ENCODE data around the gene FMNL2. TPM values are rescaled to one million over a fixed set of nuclear protein-coding genes. Genes with fewer than 3 reads are reported as not detected.

The FMNL2 gene
- total RNA-seq, 1 donor from 2014 or later = 34.3 TPM

GRCh38 chr2:152445375-152445774, 110.4 kb downstream of the FMNL2 start:
- Histone ChIP-seq H2AFZ (ENCODE audit: low read depth, low read length) (no peak overlapping the region), H3K4me1 (ENCODE audit: insufficient read depth, low read length) (peaks cover 17% of the 10 kb centered on the region), H3K36me3 (ENCODE audit: insufficient read depth, low read length) (no peaks in the 10 kb centered on the region), H4K20me1 (ENCODE audit: insufficient read depth, low read length) (no peaks in the 10 kb centered on the region), H3K4me3 (ENCODE audit: insufficient read depth, low read depth, low read length) (no peak overlapping the region), H3K9ac (ENCODE audit: low read length) (no peak overlapping the region), H3K9me3 (ENCODE audit: insufficient read depth, low read depth, low read length) (no peaks in the 10 kb centered on the region), H3K79me2 (ENCODE audit: insufficient read depth, low read length) (peaks cover 41% of the 10 kb centered on the region), H3K27ac (ENCODE audit: low read depth, low read length) (peak overlapping the region; percentile 67), H3K27me3 (ENCODE audit: insufficient read depth, low read length) (no peaks in the 10 kb centered on the region), H3K4me2 (ENCODE audit: low read length) (peak overlapping the region; percentile 40)
- no peaks in the 10 kb centered on the region for H3K27me3 Mint-ChIP-seq (ENCODE audit: low read depth, unreplicated experiment)
- no peak overlapping the region for H3K27ac Mint-ChIP-seq (ENCODE audit: unreplicated experiment)
- H3K4me1 Mint-ChIP-seq (ENCODE audit: low read depth, unreplicated experiment) = peaks cover 56% of the 10 kb centered on the region
- H3K4me3 Mint-ChIP-seq (ENCODE audit: unreplicated experiment) = no peak overlapping the region
- H3K36me3 Mint-ChIP-seq (ENCODE audit: low read depth, unreplicated experiment) = no peaks in the 10 kb centered on the region
- TF ChIP-seq CTCF (IDR thresholded peaks at IDR 0.05; ENCODE audit: insufficient read depth, low read depth, low read length) (no peak), EZH2 (IDR thresholded peaks at IDR 0.05; ENCODE audit: insufficient read depth, low read length) (no peak)
- FAIRE-seq (no peak), DNase-seq (ENCODE audit: low read depth) (no peak)
- peaks cover 2% of the 10 kb centered on the region for H3K9me3 Mint-ChIP-seq (ENCODE audit: unreplicated experiment)

- peaks cover 17% of the 10 kb centered on the region for H3K4me1 ChIP-seq (ENCODE audit: insufficient read depth, low read length)
- no peak overlapping the region for H3K9ac ChIP-seq (ENCODE audit: low read length)
- H3K4me3 ChIP-seq (ENCODE audit: insufficient read depth, low read depth, low read length) = no peak overlapping the region
- H4K20me1 ChIP-seq (ENCODE audit: insufficient read depth, low read length) = no peaks in the 10 kb centered on the region
- no peaks in the 10 kb centered on the region for H3K27me3 ChIP-seq (ENCODE audit: insufficient read depth, low read length)
- Mint-ChIP-seq H3K4me3 (ENCODE audit: unreplicated experiment) (no peak overlapping the region), H3K36me3 (ENCODE audit: low read depth, unreplicated experiment) (no peaks in the 10 kb centered on the region), H3K4me1 (ENCODE audit: low read depth, unreplicated experiment) (peaks cover 58% of the 10 kb centered on the region), H3K9me3 (ENCODE audit: unreplicated experiment) (peaks cover 2% of the 10 kb centered on the region), H3K27ac (ENCODE audit: unreplicated experiment) (peak overlapping the region; percentile 59), H3K27me3 (ENCODE audit: low read depth, unreplicated experiment) (no peaks in the 10 kb centered on the region)
- DNase-seq (ENCODE audit: low read depth) = peak; percentile 95
- peak overlapping the region; percentile 40 for H3K4me2 ChIP-seq (ENCODE audit: low read length)
- no peak overlapping the region for H2AFZ ChIP-seq (ENCODE audit: low read depth, low read length)
- H3K36me3 ChIP-seq (ENCODE audit: insufficient read depth, low read length) = no peaks in the 10 kb centered on the region
- peak overlapping the region; percentile 67 for H3K27ac ChIP-seq (ENCODE audit: low read depth, low read length)
- FAIRE-seq = peak; percentile 84
- TF ChIP-seq EZH2 (IDR thresholded peaks at IDR 0.05; ENCODE audit: insufficient read depth, low read length) = no peak
- no peak for TF ChIP-seq CTCF (IDR thresholded peaks at IDR 0.05; ENCODE audit: insufficient read depth, low read depth, low read length)
- peaks cover 44% of the 10 kb centered on the region for H3K79me2 ChIP-seq (ENCODE audit: insufficient read depth, low read length)
- H3K9me3 ChIP-seq (ENCODE audit: insufficient read depth, low read depth, low read length) = no peaks in the 10 kb centered on the region
These were observed 110.8 kb downstream of the FMNL2 start for GRCh38 chr2:152445791-152446201.

- TF ChIP-seq EZH2 (IDR thresholded peaks at IDR 0.05; ENCODE audit: insufficient read depth, low read length) (no peak), CTCF (IDR thresholded peaks at IDR 0.05; ENCODE audit: insufficient read depth, low read depth, low read length) (no peak)
- Mint-ChIP-seq H3K36me3 (ENCODE audit: low read depth, unreplicated experiment) (no peaks in the 10 kb centered on the region), H3K9me3 (ENCODE audit: unreplicated experiment) (peaks cover 2% of the 10 kb centered on the region), H3K27ac (ENCODE audit: unreplicated experiment) (peak overlapping the region; percentile 59), H3K4me1 (ENCODE audit: low read depth, unreplicated experiment) (peaks cover 60% of the 10 kb centered on the region), H3K4me3 (ENCODE audit: unreplicated experiment) (peak overlapping the region; percentile 17), H3K27me3 (ENCODE audit: low read depth, unreplicated experiment) (no peaks in the 10 kb centered on the region)
- Histone ChIP-seq H2AFZ (ENCODE audit: low read depth, low read length) (no peak overlapping the region), H3K27ac (ENCODE audit: low read depth, low read length) (peak overlapping the region; percentile 67), H3K9ac (ENCODE audit: low read length) (no peak overlapping the region), H3K4me3 (ENCODE audit: insufficient read depth, low read depth, low read length) (no peak overlapping the region), H3K4me1 (ENCODE audit: insufficient read depth, low read length) (peaks cover 17% of the 10 kb centered on the region), H3K79me2 (ENCODE audit: insufficient read depth, low read length) (peaks cover 41% of the 10 kb centered on the region), H3K27me3 (ENCODE audit: insufficient read depth, low read length) (no peaks in the 10 kb centered on the region), H3K4me2 (ENCODE audit: low read length) (peak overlapping the region; percentile 40), H3K36me3 (ENCODE audit: insufficient read depth, low read length) (no peaks in the 10 kb centered on the region), H3K9me3 (ENCODE audit: insufficient read depth, low read depth, low read length) (no peaks in the 10 kb centered on the region), H4K20me1 (ENCODE audit: insufficient read depth, low read length) (no peaks in the 10 kb centered on the region)
- DNase-seq (ENCODE audit: low read depth) (no peak), FAIRE-seq (no peak)
These were observed 111.2 kb downstream of the FMNL2 start for GRCh38 chr2:152446213-152446612.

Measured in astrocyte (in vitro differentiated cells and primary cell).